GM23248 (cell line): ENCODE data around the gene RYR3.

Source experiments
- EZH2 ChIP-seq: fragments of 200-600 bp; sonication (generic); IDR thresholded peaks from 2 replicates; pipeline ENCODE4 v1.6.1; 2018; ENCODE audit warnings: antibody characterized with exemption, mild to moderate bottlenecking; ENCODE audit not compliant: insufficient read depth, poor library complexity, severe bottlenecking
- EZH2phosphoT487 ChIP-seq: fragments of 200-600 bp; sonication (generic); IDR thresholded peaks from 2 replicates; pipeline ENCODE4 v1.6.1; 2018; ENCODE audit warnings: antibody characterized with exemption, moderate library complexity, mild to moderate bottlenecking, low read depth; ENCODE audit not compliant: insufficient read depth

DNA sequence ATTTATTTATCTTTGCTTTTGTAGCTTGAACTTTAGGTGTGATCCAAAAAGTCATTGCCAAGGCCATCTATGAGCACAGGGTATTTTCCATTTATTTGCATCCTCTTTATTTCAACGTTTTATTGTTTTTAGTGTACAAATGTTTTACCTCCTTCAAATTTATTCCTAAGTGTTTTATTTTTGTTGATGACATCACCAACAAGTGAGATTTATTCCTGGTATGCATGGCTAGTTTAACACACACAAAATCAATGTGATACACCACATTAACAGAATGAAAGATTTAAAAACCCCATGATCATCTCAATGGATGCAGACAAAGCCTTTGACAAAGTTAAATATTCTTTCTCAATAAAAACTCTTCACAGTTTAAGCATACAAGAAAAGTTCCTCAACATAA, 591.3 kb downstream of the RYR3 start:
- TF ChIP-seq EZH2phosphoT487 (no peak), EZH2 (no peak)
